HEK293 (cell line): ENCODE measurements around the gene MYOZ3.

Source experiments
- CTCF ChIA-PET: fragments of 350-600 bp; formaldehyde crosslinking; extraction: SDS; loops from one replicate; lab custom pipeline; 2021; ENCODE audit warnings: antibody characterized with exemption; lab: Yijun Ruan, JAX
- POLR2A ChIA-PET: fragments of 300-600 bp; formaldehyde crosslinking; extraction: SDS; loops from one replicate; lab custom pipeline; 2020; ENCODE audit warnings: antibody characterized with exemption, inconsistent platforms; lab: Yijun Ruan, JAX
- H3K27ac ChIP-seq: fragments of 200-500 bp; sonication (Bioruptor generic); 2 replicates; pipeline ENCODE4 v1.5.1; 2014; ENCODE audit warnings: low read depth, low read length, control low read depth, inconsistent platforms; ENCODE audit errors: extremely low read depth
- H3K36me3 ChIP-seq, 2 experiments: fragments of 200-500 bp in 1 of 2; sonication (Bioruptor generic) in 1 of 2; 1 replicate in 1 of 2; 2 replicates in 1 of 2; pipeline ENCODE4 v1.5.1; 2014 to 2017; ENCODE audit warnings: inconsistent platforms in 2 of 2, low read length in 2 of 2; ENCODE audit not compliant: control insufficient read depth in 2 of 2, insufficient read depth in 1 of 2
- H3K4me1 ChIP-seq: fragments of 200-500 bp; sonication (Bioruptor generic); 2 replicates; pipeline ENCODE4 v1.5.1; 2014; ENCODE audit warnings: mild to moderate bottlenecking, low read length, inconsistent platforms; ENCODE audit not compliant: control insufficient read depth, insufficient read depth
- H3K4me3 ChIP-seq: 2 replicates; pipeline ENCODE4 v1.5.1; 2011; ENCODE audit warnings: low read depth, mild to moderate bottlenecking, control low read depth, low read length, moderate library complexity
- H3K9me3 ChIP-seq: fragments of 200-500 bp; sonication (Bioruptor generic); 2 replicates; pipeline ENCODE4 v1.5.1; 2014; ENCODE audit warnings: low read depth, low read length, inconsistent platforms; ENCODE audit not compliant: control insufficient read depth, insufficient read depth
- GLIS1 ChIP-seq: fragments of 450-650 bp; formaldehyde crosslinking; IDR thresholded peaks from 2 replicates; pipeline ENCODE4 v1.5.1; 2016; ENCODE audit warnings: missing biosample characterization, missing genetic modification characterization
- KLF1 ChIP-seq: fragments of 450-650 bp; formaldehyde crosslinking; IDR thresholded peaks from 2 replicates; pipeline ENCODE4 v1.5.1; 2016; ENCODE audit warnings: missing biosample characterization, missing genetic modification characterization
- OVOL3 ChIP-seq: fragments of 450-650 bp; formaldehyde crosslinking; IDR thresholded peaks from 2 replicates; pipeline ENCODE4 v1.5.1; 2016; ENCODE audit warnings: missing biosample characterization, missing genetic modification characterization
- PRDM2 ChIP-seq: fragments of 450-650 bp; formaldehyde crosslinking; IDR thresholded peaks from 2 replicates; pipeline ENCODE4 v1.5.1; 2016; ENCODE audit warnings: missing biosample characterization, missing genetic modification characterization, borderline replicate concordance
- SP2 ChIP-seq: fragments of 450-650 bp; formaldehyde crosslinking; IDR thresholded peaks from 2 replicates; pipeline ENCODE4 v1.5.1; 2016; ENCODE audit warnings: missing biosample characterization, missing genetic modification characterization
- WT1 ChIP-seq: fragments of 450-650 bp; formaldehyde crosslinking; IDR thresholded peaks from 2 replicates; pipeline ENCODE4 v1.5.1; 2016; ENCODE audit warnings: missing biosample characterization, missing genetic modification characterization
- ZFHX2 ChIP-seq: fragments of 450-650 bp; formaldehyde crosslinking; conservative IDR thresholded peaks from 2 replicates; pipeline ENCODE4 v1.5.1; 2016; ENCODE audit warnings: missing biosample characterization, missing genetic modification characterization
- ZNF114 ChIP-seq: fragments of 450-650 bp; formaldehyde crosslinking; IDR thresholded peaks from 2 replicates; pipeline ENCODE4 v1.5.0; 2017; ENCODE audit warnings: missing biosample characterization, missing genetic modification characterization
- ZNF16 ChIP-seq: fragments of 450-650 bp; formaldehyde crosslinking; IDR thresholded peaks from 2 replicates; pipeline ENCODE4 v1.5.1; 2016; ENCODE audit warnings: low read depth, missing biosample characterization, missing genetic modification characterization
- ZNF426 ChIP-seq: fragments of 450-650 bp; formaldehyde crosslinking; IDR thresholded peaks from 2 replicates; pipeline ENCODE4 v1.5.1; 2017; ENCODE audit warnings: missing biosample characterization, missing genetic modification characterization, mild to moderate bottlenecking, inconsistent platforms, moderate library complexity
- ZNF529 ChIP-seq: fragments of 450-650 bp; formaldehyde crosslinking; IDR thresholded peaks from 2 replicates; pipeline ENCODE4 v1.5.1; 2017; ENCODE audit warnings: missing genetic modification characterization, missing biosample characterization; ENCODE audit not compliant: insufficient replicate concordance
- ZNF544 ChIP-seq: fragments of 450-650 bp; formaldehyde crosslinking; IDR thresholded peaks from 2 replicates; pipeline ENCODE4 v1.5.0; 2017; ENCODE audit warnings: missing biosample characterization, missing genetic modification characterization
- ZNF600 ChIP-seq: fragments of 450-650 bp; formaldehyde crosslinking; IDR thresholded peaks from 2 replicates; pipeline ENCODE4 v1.5.1; 2016; ENCODE audit warnings: missing biosample characterization, missing genetic modification characterization
- ZNF621 ChIP-seq: fragments of 450-650 bp; formaldehyde crosslinking; IDR thresholded peaks from 2 replicates; pipeline ENCODE4 v1.5.1; 2017; ENCODE audit warnings: missing biosample characterization, missing genetic modification characterization
- ZNF645 ChIP-seq: fragments of 450-650 bp; formaldehyde crosslinking; IDR thresholded peaks from 2 replicates; pipeline ENCODE4; 2016; ENCODE audit warnings: missing biosample characterization, missing genetic modification characterization
- ZNF747 ChIP-seq: fragments of 450-650 bp; formaldehyde crosslinking; IDR thresholded peaks from 2 replicates; pipeline ENCODE4 v1.5.1; 2016; ENCODE audit warnings: missing biosample characterization, missing genetic modification characterization
- ZNF776 ChIP-seq: fragments of 450-650 bp; formaldehyde crosslinking; IDR thresholded peaks from 2 replicates; pipeline ENCODE4 v1.5.0; 2017; ENCODE audit warnings: missing biosample characterization, missing genetic modification characterization, borderline replicate concordance
- TF ChIP-seq, protein P1 (sequence below): fragments of 450-650 bp; formaldehyde crosslinking; conservative IDR thresholded peaks from 2 replicates; pipeline ENCODE4 v1.5.1; 2016; ENCODE audit warnings: low read depth, missing biosample characterization, missing genetic modification characterization

Gene MYOZ3

DNA sequence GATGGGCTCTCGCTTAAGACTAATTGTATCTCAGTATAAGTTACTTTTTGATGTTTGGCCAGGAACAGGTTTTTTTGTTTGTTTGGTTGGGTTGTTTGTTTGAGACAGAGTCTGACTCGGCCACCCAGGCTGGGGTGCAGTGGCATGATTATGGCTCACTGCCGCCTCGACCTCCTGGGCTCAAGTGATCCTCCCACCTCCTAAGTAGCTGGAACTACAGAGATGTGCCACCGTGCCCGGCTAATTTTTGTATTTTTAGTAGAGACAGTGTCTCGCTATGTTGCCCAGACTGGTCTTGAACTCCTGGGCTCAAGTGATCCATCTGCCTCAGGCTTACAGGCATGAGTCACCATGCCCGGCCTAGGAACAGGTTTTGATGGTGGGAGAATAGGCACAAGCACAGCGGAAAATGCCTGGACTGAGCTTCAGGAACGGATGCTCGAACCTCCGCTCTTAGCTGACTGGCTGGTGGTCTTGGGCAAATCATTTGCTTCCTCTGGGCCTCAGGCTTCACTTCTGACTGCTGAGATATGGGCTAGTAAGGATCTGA is 32.0 kb upstream of the MYOZ3 start:
- no peak overlapping the region for H3K27ac ChIP-seq
- TF ChIP-seq OVOL3 (no peak), ZNF16 (tag by site-specific recombination) (no peak), ZNF114 (tag by site-specific recombination) (no peak), SP2 (tag by site-specific recombination) (no peak), GLIS1 (tag by site-specific recombination) (no peak), KLF1 (no peak), ZNF544 (no peak), WT1 (tag by site-specific recombination) (no peak), PRDM2 (no peak), ZNF621 (tag by site-specific recombination) (no peak), ZFHX2 (tag by site-specific recombination) (no peak), ZNF600 (no peak), ZNF529 (tag by site-specific recombination) (no peak), ZNF747 (no peak), ZNF776 (tag by site-specific recombination) (no peak), ZNF426 (no peak), ZNF645 (tag by site-specific recombination) (no peak)
- TF ChIP-seq, protein P1, sequence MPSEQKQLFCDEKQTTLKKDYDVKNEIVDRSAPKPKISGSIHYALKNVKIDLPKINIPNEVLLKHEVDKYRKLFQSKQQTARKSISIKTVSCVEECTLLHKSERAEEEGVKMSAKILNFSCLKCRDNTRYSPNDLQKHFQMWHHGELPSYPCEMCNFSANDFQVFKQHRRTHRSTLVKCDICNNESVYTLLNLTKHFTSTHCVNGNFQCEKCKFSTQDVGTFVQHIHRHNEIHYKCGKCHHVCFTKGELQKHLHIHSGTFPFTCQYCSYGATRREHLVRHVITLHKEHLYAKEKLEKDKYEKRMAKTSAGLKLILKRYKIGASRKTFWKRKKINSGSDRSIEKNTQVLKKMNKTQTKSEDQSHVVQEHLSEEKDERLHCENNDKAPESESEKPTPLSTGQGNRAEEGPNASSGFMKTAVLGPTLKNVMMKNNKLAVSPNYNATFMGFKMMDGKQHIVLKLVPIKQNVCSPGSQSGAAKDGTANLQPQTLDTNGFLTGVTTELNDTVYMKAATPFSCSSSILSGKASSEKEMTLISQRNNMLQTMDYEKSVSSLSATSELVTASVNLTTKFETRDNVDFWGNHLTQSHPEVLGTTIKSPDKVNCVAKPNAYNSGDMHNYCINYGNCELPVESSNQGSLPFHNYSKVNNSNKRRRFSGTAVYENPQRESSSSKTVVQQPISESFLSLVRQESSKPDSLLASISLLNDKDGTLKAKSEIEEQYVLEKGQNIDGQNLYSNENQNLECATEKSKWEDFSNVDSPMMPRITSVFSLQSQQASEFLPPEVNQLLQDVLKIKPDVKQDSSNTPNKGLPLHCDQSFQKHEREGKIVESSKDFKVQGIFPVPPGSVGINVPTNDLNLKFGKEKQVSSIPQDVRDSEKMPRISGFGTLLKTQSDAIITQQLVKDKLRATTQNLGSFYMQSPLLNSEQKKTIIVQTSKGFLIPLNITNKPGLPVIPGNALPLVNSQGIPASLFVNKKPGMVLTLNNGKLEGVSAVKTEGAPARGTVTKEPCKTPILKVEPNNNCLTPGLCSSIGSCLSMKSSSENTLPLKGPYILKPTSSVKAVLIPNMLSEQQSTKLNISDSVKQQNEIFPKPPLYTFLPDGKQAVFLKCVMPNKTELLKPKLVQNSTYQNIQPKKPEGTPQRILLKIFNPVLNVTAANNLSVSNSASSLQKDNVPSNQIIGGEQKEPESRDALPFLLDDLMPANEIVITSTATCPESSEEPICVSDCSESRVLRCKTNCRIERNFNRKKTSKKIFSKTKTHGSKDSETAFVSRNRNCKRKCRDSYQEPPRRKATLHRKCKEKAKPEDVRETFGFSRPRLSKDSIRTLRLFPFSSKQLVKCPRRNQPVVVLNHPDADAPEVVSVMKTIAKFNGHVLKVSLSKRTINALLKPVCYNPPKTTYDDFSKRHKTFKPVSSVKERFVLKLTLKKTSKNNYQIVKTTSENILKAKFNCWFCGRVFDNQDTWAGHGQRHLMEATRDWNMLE (tag by site-specific recombination): no peak
- no peaks in the 10 kb centered on the region for H3K36me3 ChIP-seq
- ChIA-PET POLR2A (interaction anchor here (0.5 kb wide), 1 partner anchor 8 kb away, joined by 3 read pairs; no protein-coding TSS in a partner anchor), CTCF (interaction anchor here (0.6 to 1.2 kb wide), 5 partner anchors 9 to 498 kb away, joined by 3 to 4 read pairs (median 3); no protein-coding TSS in a partner anchor)
- H3K4me1 ChIP-seq: peaks cover 3% of the 10 kb centered on the region
- no peak overlapping the region for H3K4me3 ChIP-seq
- H3K9me3 ChIP-seq: no peaks in the 10 kb centered on the region
